Fibroblast of pulmonary artery (primary cell): Measurements from ENCODE around the gene TULP4.
"Not testable (repeated sequence)": the region's sequence is repeated elsewhere in the genome, so short reads cannot be mapped to it uniquely, and the experiment has no call there.

Source experiments
- DNase-seq: peaks from one replicate; pipeline ENCODE4 v3.0.0-alpha.2; 2010; ENCODE audit warnings: low read depth
- H3K4me3 ChIP-seq: replicated peaks from 2 replicates; pipeline ENCODE4 v1.5.1; 2011; ENCODE audit warnings: low read depth, mild to moderate bottlenecking, control low read depth, low read length, moderate library complexity
- CTCF ChIP-seq: IDR thresholded peaks from 2 replicates; pipeline ENCODE4 v1.5.1; 2011; ENCODE audit warnings: mild to moderate bottlenecking, control low read depth, low read length, inconsistent platforms; ENCODE audit errors: missing control alignments

The TULP4 gene

GRCh38 chr6:158465747-158466146 is 153.5 kb downstream of the TULP4 start:
- no peak for TF ChIP-seq CTCF
- no peak for DNase-seq
- no peak overlapping the region for H3K4me3 ChIP-seq

GRCh38 chr6:158467923-158468322 is 155.7 kb downstream of the TULP4 start:
- no peak for TF ChIP-seq CTCF
- DNase-seq: no peak
- H3K4me3 ChIP-seq: no peak overlapping the region

- H3K4me3 ChIP-seq: no peak overlapping the region
- no peak for DNase-seq
- no peak for TF ChIP-seq CTCF
These were observed 156.4 kb downstream of the TULP4 start for GRCh38 chr6:158468666-158469065.

GRCh38 chr6:158470023-158470422 is 157.8 kb downstream of the TULP4 start:
- not testable (repeated sequence) for DNase-seq, H3K4me3 ChIP-seq

- no peak for DNase-seq
- no peak overlapping the region for H3K4me3 ChIP-seq
- TF ChIP-seq CTCF: no peak
These were observed 159.1 kb downstream of the TULP4 start for GRCh38 chr6:158471339-158471738.

- no peak for TF ChIP-seq CTCF
- no peak overlapping the region for H3K4me3 ChIP-seq
- DNase-seq: no peak
These were observed 160.2 kb downstream of the TULP4 start for GRCh38 chr6:158472447-158472846.

GRCh38 chr6:158474961-158475343 is 162.7 kb downstream of the TULP4 start:
- TF ChIP-seq CTCF: no peak
- DNase-seq: peak; percentile 31
- H3K4me3 ChIP-seq: no peak overlapping the region
